CD8-positive, alpha-beta memory T cell (primary cell): ENCODE results near the gene SLC4A11. TPM values are rescaled to one million over a fixed set of nuclear protein-coding genes. Genes with fewer than 3 reads are reported as not detected.
A peak's percentile ranks its signal among the peaks of the same experiment; 100 is the strongest.

Source experiments
- CTCF ChIA-PET: fragments of 350-600 bp; sonication (Branson Sonifier 250); formaldehyde crosslinking; loops from one replicate; lab custom pipeline; 2021; ENCODE audit warnings: antibody characterized with exemption; lab: Charles Lee
- POLR2A ChIA-PET: fragments of 350-600 bp; sonication (Branson Sonifier 250); formaldehyde crosslinking; loops from one replicate; lab custom pipeline; 2021; ENCODE audit warnings: antibody characterized with exemption; lab: Charles Lee
- DNase-seq, 5 donors: peaks; one replicate each; pipeline versions ENCODE4 v3.0.0 to v3.0.0-alpha.2; 2020 to 2022; ENCODE audit warnings: mixed read lengths in 1 of 5
- H3K27ac ChIP-seq: one replicate; pipeline ENCODE4 v1.7.0; 2013; ENCODE audit warnings: low read depth, mild to moderate bottlenecking, low read length, moderate library complexity
- H3K27me3 ChIP-seq: 2 replicates; pipeline ENCODE4 v1.7.0; 2013; ENCODE audit warnings: low read length, mild to moderate bottlenecking; ENCODE audit not compliant: insufficient read depth, poor library complexity, severe bottlenecking
- H3K36me3 ChIP-seq: 2 replicates; pipeline ENCODE4 v1.7.0; 2013; ENCODE audit warnings: mild to moderate bottlenecking, low read length, moderate library complexity; ENCODE audit not compliant: insufficient read depth
- H3K4me1 ChIP-seq: 2 replicates; pipeline ENCODE4 v1.7.0; 2013; ENCODE audit warnings: mild to moderate bottlenecking, low read length, moderate library complexity; ENCODE audit not compliant: insufficient read depth
- H3K4me3 ChIP-seq: 2 replicates; pipeline ENCODE4 v1.7.0; 2013; ENCODE audit warnings: mild to moderate bottlenecking, low read length
- H3K9me3 ChIP-seq: 2 replicates; pipeline ENCODE4 v1.7.0; 2013; ENCODE audit warnings: mild to moderate bottlenecking, low read length
- H3K27ac Mint-ChIP-seq, 8 donors: one replicate each; pipeline ENCODE4 v1.8.0; 2020 to 2021; ENCODE audit warnings: mixed read lengths in 8 of 8, mild to moderate bottlenecking in 6 of 8, inconsistent platforms in 3 of 8, moderate library complexity in 3 of 8
- H3K27me3 Mint-ChIP-seq, 2 donors: one replicate each; pipeline ENCODE4 v1.8.0; 2020 to 2021; ENCODE audit warnings: mixed read lengths in 2 of 2, mild to moderate bottlenecking in 1 of 2, moderate library complexity in 1 of 2
- H3K36me3 Mint-ChIP-seq, 3 donors: one replicate each; pipeline ENCODE4 v1.8.0; 2020 to 2021; ENCODE audit warnings: mixed read lengths in 3 of 3, inconsistent platforms in 1 of 3, mild to moderate bottlenecking in 1 of 3
- H3K4me1 Mint-ChIP-seq, 3 donors: one replicate each; pipeline ENCODE4 v1.8.0; 2020 to 2021; ENCODE audit warnings: mixed read lengths in 3 of 3, inconsistent platforms in 1 of 3, mild to moderate bottlenecking in 1 of 3
- H3K4me3 Mint-ChIP-seq, 7 donors: one replicate each; pipeline ENCODE4 v1.8.0; 2020 to 2021; ENCODE audit warnings: mixed read lengths in 7 of 7, mild to moderate bottlenecking in 6 of 7, moderate library complexity in 4 of 7, inconsistent platforms in 2 of 7
- H3K9me3 Mint-ChIP-seq, 5 donors: one replicate each; pipeline ENCODE4 v1.8.0; 2020 to 2022; ENCODE audit warnings: mixed read lengths in 5 of 5, mild to moderate bottlenecking in 3 of 5, moderate library complexity in 2 of 5, inconsistent platforms in 1 of 5
- polyA plus RNA-seq: library from polyadenylated mRNA; unstranded; fragments of 300-500 nt; fragmentation: Illumina TruSeq; gene quantifications from one replicate; pipeline ENCODE4 v1.2.3, GENCODE V29; 2021
- total RNA-seq, 2 experiments: library from RNA; stranded (reverse); gene quantifications; one replicate each; pipeline ENCODE4 v1.2.3, GENCODE V29; 2021

SLC4A11 gene
- total and polyA plus RNA-seq, 3 experiments from 2014 or later = 0.46 to 3.5 (median 3.1) TPM

DNA sequence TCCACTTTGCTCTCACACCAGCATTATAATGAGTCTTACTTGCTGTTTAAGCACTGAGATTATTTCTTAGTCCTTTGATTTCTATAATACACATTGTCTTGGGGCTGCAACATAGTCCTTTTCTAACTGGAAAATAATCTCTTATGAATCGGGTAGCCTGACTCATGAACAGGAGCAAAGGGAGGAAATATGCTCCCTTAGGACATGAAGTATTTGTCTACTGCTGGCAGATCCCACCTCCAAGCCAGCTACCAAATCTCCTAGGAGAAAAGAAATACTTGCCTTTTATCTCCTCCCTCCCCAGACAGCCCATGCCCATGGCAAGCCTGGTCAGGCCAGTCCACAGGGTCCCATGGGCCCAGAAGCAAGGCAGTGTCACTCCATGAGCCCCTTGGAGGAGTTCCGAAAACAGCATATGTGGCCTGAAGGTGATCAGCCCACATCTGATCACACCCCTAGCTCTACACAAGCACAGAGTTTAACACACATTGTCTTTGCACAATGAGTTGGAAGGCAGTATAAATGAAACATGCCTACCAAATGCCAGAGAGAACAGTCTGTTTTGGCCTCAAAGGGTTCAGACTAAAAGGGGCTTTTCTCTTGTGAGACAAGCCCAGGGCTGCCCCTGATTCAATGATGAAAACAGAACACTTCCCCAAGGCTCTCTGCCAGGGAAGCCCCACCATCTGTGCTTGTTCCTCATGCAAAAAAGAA lies 37.1 kb upstream of the SLC4A11 start:
- Histone ChIP-seq H3K36me3 (peaks cover 6% of the 10 kb centered on the region), H3K27ac (no peak overlapping the region), H3K4me3 (no peak overlapping the region), H3K9me3 (no peaks in the 10 kb centered on the region), H3K4me1 (no peaks in the 10 kb centered on the region), H3K27me3 (no peaks in the 10 kb centered on the region)
- no peaks in the 10 kb centered on the region for H3K4me1 Mint-ChIP-seq
- H3K4me3 Mint-ChIP-seq = no peak overlapping the region
- peak overlapping the region in 1 of 8 donors; percentile 26 for H3K27ac Mint-ChIP-seq
- H3K36me3 Mint-ChIP-seq = peaks cover 5 to 62% (median 29%) of the 10 kb centered on the region in 3 donors
- no peaks in the 10 kb centered on the region for H3K27me3 Mint-ChIP-seq
- CTCF ChIA-PET = interaction anchor here (0.8 kb wide), 1 partner anchor 57 kb away, joined by 3 read pairs; no protein-coding TSS in a partner anchor
- H3K9me3 Mint-ChIP-seq = no peaks in the 10 kb centered on the region
- POLR2A ChIA-PET = no interaction called here
- DNase-seq = no peak

DNA sequence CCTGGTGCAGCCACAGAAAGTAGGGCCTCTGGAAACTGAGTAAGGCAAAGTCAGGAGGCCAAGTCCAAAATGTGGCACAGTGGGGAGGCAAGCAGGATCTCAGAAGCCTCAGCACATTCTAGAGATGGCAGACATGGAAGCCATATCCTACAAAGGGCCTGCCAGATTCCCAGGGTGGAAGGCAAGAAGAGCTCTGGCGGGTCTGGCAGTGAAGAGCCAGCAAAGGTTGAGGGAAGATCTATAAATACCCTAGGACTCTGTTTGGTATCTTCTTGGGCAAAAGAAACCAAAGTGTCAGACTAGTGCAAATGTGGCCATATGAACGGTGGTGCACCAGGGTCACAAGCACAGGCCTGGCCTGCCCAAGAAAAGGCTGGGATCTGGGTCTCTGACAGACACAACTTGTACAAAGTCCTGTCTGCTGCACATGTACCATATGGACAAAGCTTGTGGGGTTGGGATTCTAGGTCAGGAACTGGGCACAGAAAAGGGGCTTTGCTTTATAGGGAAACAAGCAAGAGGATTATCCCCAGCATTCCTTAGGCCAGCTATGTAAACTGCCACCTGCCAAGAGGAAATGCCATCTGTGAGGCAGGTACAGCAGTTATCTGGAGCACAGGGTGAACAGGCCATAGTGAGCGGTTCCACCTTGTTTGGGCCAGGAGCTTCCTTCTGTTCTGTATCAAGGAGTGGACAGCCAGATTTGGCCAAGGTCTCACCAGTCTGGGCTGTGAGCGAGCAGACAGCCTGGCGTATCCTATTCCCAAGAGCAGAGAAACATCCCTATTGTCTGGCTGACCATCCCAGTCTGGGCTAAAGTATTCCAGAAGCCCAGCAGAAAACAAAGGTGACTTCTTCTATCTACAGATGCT lies 36.3 kb upstream of the SLC4A11 start:
- peaks cover 4 to 65% (median 29%) of the 10 kb centered on the region in 3 donors for H3K36me3 Mint-ChIP-seq
- Histone ChIP-seq H3K4me1 (no peaks in the 10 kb centered on the region), H3K27me3 (no peaks in the 10 kb centered on the region), H3K27ac (no peak overlapping the region), H3K4me3 (no peak overlapping the region), H3K36me3 (peaks cover 6% of the 10 kb centered on the region), H3K9me3 (no peaks in the 10 kb centered on the region)
- no peak for DNase-seq
- ChIA-PET CTCF (no interaction called here), POLR2A (no interaction called here)
- H3K4me1 Mint-ChIP-seq = no peaks in the 10 kb centered on the region
- H3K9me3 Mint-ChIP-seq = no peaks in the 10 kb centered on the region
- H3K27ac Mint-ChIP-seq = no peak overlapping the region
- H3K4me3 Mint-ChIP-seq = no peak overlapping the region
- no peaks in the 10 kb centered on the region for H3K27me3 Mint-ChIP-seq

DNA sequence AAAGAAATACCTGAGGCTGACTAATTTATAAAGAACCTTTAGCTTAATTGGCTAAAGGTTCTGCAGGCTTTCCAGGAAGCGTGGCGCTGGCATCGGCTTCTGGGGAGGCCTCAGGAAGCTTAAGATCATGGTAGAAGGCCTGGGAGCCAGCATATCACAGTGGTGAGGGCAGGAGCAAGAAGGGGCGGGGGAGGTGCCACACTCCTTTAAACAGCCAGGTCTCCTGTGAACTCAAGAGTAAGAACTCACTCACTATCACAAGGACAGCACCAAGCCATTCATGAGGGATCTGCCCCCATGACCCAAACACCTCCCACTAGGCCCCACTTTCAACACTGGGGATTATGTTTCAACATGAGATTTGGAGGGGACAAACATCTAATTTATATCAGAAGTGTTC lies 34.4 kb upstream of the SLC4A11 start:
- H3K27ac Mint-ChIP-seq = peak overlapping the region in 1 of 8 donors; percentile 11
- Histone ChIP-seq H3K36me3 (no peaks in the 10 kb centered on the region), H3K9me3 (no peaks in the 10 kb centered on the region), H3K4me3 (no peak overlapping the region), H3K4me1 (no peaks in the 10 kb centered on the region), H3K27me3 (no peaks in the 10 kb centered on the region), H3K27ac (no peak overlapping the region)
- ChIA-PET POLR2A (no interaction called here), CTCF (no interaction called here)
- no peaks in the 10 kb centered on the region for H3K4me1 Mint-ChIP-seq
- DNase-seq = no peak
- no peaks in the 10 kb centered on the region for H3K9me3 Mint-ChIP-seq
- H3K36me3 Mint-ChIP-seq = peaks cover 4 to 58% (median 21%) of the 10 kb centered on the region in 3 donors
- no peaks in the 10 kb centered on the region for H3K27me3 Mint-ChIP-seq
- H3K4me3 Mint-ChIP-seq = no peak overlapping the region

DNA sequence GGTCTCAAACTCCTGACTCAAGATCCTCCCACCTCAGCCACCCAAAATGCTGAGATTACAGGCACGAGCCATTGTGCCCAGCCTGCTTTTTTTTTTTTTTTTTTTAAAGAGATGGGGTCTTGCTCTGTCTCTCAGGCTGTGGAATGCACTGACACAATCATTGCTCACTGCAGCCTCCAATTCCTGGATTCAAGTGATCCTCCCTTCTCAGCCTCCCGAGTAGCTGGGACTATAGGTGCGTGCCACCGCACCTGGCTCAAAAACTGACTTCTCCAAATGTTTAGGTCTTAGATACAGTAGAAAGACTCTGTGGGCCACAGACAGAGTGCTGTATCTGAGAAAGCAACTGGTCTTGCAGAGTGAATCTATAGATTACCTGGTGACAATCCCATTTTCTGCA lies 31.1 kb upstream of the SLC4A11 start:
- no peak overlapping the region for H3K4me3 Mint-ChIP-seq

DNA sequence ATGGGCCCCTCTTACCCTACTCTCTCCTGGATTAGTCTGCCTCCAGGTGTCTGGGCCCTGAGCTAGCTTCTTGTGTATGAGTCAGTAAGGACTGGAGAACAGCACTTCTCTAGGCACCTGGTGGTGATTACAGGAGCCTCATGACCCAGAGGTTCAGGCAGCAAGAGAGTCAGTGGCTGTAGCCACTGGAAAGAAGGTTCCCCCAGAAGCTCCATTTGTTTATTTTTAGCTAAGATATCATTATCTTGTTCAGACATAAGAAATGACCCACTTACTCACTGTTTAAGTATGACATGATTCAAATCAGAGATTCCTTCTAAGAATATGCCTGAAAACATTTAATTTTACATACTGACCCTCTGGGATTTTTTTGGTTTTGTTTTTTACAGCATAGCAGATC lies 23.6 kb upstream of the SLC4A11 start:
- Histone ChIP-seq H3K4me3 (no peak overlapping the region), H3K36me3 (no peaks in the 10 kb centered on the region), H3K9me3 (no peaks in the 10 kb centered on the region), H3K4me1 (no peaks in the 10 kb centered on the region), H3K27ac (no peak overlapping the region), H3K27me3 (no peaks in the 10 kb centered on the region)
- H3K36me3 Mint-ChIP-seq = peaks cover 4 to 58% (median 27%) of the 10 kb centered on the region in 3 donors
- ChIA-PET CTCF (no interaction called here), POLR2A (no interaction called here)
- no peaks in the 10 kb centered on the region for H3K27me3 Mint-ChIP-seq
- no peak overlapping the region for H3K4me3 Mint-ChIP-seq
- DNase-seq = no peak
- H3K27ac Mint-ChIP-seq = no peak overlapping the region
- no peaks in the 10 kb centered on the region for H3K9me3 Mint-ChIP-seq
- H3K4me1 Mint-ChIP-seq = no peaks in the 10 kb centered on the region

More for the DNA sequence above, 31.1 kb upstream of the SLC4A11 start:
- H3K9me3 ChIP-seq = no peaks in the 10 kb centered on the region
- Mint-ChIP-seq H3K36me3 (peaks cover 4 to 45% (median 17%) of the 10 kb centered on the region in 3 donors), H3K27ac (no peak overlapping the region), H3K9me3 (no peaks in the 10 kb centered on the region), H3K27me3 (no peaks in the 10 kb centered on the region), H3K4me1 (no peaks in the 10 kb centered on the region)
- H3K36me3 ChIP-seq = no peaks in the 10 kb centered on the region
- H3K27me3 ChIP-seq = no peaks in the 10 kb centered on the region
- DNase-seq = no peak
- no peak overlapping the region for H3K4me3 ChIP-seq
- H3K4me1 ChIP-seq = no peaks in the 10 kb centered on the region
- ChIA-PET CTCF (interaction anchor here (0.9 kb wide), 1 partner anchor 52 kb away, joined by 4 read pairs; no protein-coding TSS in a partner anchor), POLR2A (no interaction called here)
- no peak overlapping the region for H3K27ac ChIP-seq

DNA sequence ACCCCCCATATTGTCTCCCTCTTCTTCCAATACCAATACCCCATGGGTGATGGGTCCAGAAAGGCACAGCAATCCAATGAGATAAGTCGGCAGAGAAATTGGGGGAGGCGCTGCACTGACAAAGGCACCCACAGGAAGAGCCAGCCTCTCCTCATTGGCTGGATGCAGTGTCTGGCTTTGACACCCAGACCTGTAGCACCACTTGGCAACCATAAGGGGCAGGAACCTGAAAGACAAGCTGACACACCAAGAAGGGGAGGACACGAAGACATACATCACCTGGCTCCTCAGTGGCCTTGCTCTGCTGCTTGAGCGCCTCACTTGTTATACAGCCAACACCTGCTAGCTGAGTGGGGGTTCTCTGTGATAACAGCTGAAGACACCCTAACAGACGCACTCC lies 19.4 kb upstream of the SLC4A11 start:
- no peaks in the 10 kb centered on the region for H3K9me3 ChIP-seq
- no peak overlapping the region for H3K27ac Mint-ChIP-seq
- H3K36me3 Mint-ChIP-seq = peaks cover 10 to 62% (median 24%) of the 10 kb centered on the region in 3 donors
- H3K4me1 ChIP-seq = no peaks in the 10 kb centered on the region
- H3K36me3 ChIP-seq = no peaks in the 10 kb centered on the region
- no peak overlapping the region for H3K27ac ChIP-seq
- H3K9me3 Mint-ChIP-seq = no peaks in the 10 kb centered on the region
- no peak overlapping the region for H3K4me3 Mint-ChIP-seq
- DNase-seq = peak in 1 of 5 donors; percentile 24
- ChIA-PET POLR2A (no interaction called here), CTCF (interaction anchor here (0.8 kb wide), 1 partner anchor 34 kb away, joined by 3 read pairs; no protein-coding TSS in a partner anchor)
- H3K4me3 ChIP-seq = no peak overlapping the region
- no peaks in the 10 kb centered on the region for H3K4me1 Mint-ChIP-seq
- peaks cover 0 to 1% of the 10 kb centered on the region in 2 donors for H3K27me3 Mint-ChIP-seq
- no peaks in the 10 kb centered on the region for H3K27me3 ChIP-seq

DNA sequence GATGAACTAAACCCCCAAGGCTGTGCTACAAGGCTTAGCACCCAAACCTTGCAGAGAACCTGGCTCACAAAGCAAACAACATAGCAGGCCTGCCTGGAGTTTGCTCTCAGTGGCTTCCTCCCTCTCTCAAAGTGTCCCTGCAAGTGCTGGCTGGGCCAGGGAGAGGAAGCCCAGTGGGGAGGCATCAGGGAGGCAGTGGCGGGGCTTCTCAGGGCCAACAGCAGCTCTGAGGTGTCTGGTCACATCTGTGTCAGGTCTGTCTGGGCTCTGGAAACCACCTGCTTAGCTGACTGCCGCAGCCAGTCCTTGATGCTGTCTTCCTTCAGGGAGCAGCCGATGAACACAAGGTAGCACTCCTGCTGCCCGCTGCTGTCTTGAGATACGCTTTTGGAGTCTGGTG lies 16.7 kb upstream of the SLC4A11 start:
- POLR2A ChIA-PET = no interaction called here
- no peak overlapping the region for H3K27ac Mint-ChIP-seq
- Histone ChIP-seq H3K27ac (no peak overlapping the region), H3K36me3 (no peaks in the 10 kb centered on the region), H3K27me3 (no peaks in the 10 kb centered on the region), H3K4me1 (no peaks in the 10 kb centered on the region), H3K9me3 (no peaks in the 10 kb centered on the region), H3K4me3 (no peak overlapping the region)
- H3K27me3 Mint-ChIP-seq = peaks cover 6 to 9% of the 10 kb centered on the region in 2 donors
- no peaks in the 10 kb centered on the region for H3K9me3 Mint-ChIP-seq
- H3K4me1 Mint-ChIP-seq = no peaks in the 10 kb centered on the region
- CTCF ChIA-PET = no interaction called here
- DNase-seq = peak in 1 of 5 donors; percentile 12
- peaks cover 10 to 60% (median 17%) of the 10 kb centered on the region in 3 donors for H3K36me3 Mint-ChIP-seq
- H3K4me3 Mint-ChIP-seq = no peak overlapping the region

DNA sequence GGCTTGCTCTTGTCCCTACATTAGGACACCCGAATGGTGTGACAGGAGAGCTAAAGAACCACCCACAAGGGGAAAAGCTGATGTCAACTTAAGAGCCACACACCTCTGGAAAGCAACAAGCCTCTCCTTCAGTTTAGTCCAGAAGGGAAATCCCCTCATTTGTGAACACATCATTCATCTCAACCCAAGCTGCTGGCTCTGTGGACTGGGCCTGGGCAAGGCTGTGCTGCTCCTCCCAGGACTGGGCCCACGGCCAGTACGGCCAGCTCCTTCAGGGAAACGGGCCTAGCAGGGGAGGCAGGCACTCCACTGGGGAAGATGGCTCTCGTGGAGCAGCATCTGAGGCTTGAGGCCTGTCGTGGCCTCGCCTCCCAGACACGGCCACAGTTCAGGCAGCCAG lies 12.8 kb upstream of the SLC4A11 start:
- CTCF ChIA-PET = interaction anchor here (1.1 to 1.7 kb wide), 2 partner anchors 13 to 33 kb away, joined by 3 to 5 read pairs; partner anchors contain the start of gene SLC4A11

More for the DNA sequence above, 12.8 kb upstream of the SLC4A11 start:
- Mint-ChIP-seq H3K4me1 (peaks cover 2 to 7% (median 6%) of the 10 kb centered on the region in 3 donors), H3K4me3 (no peak overlapping the region), H3K27ac (no peak overlapping the region), H3K36me3 (peaks cover 7 to 40% (median 7%) of the 10 kb centered on the region in 3 donors), H3K27me3 (peaks cover 11 to 25% of the 10 kb centered on the region in 2 donors), H3K9me3 (no peaks in the 10 kb centered on the region)
- Histone ChIP-seq H3K36me3 (no peaks in the 10 kb centered on the region), H3K4me1 (peaks cover 6% of the 10 kb centered on the region), H3K27ac (no peak overlapping the region), H3K4me3 (no peak overlapping the region), H3K9me3 (no peaks in the 10 kb centered on the region), H3K27me3 (peaks cover 8% of the 10 kb centered on the region)
- POLR2A ChIA-PET = no interaction called here
- DNase-seq = peak in 1 of 5 donors; percentile 32
